Stimulated activated CD4-positive, alpha-beta T cell treated with anti-CD3 and anti-CD28 coated beads, Interleukin-15, amount 100 ng/mL, for 24 hours (primary cell): ENCODE data around the gene USP15.
A peak's percentile ranks its signal among the peaks of the same experiment; 100 is the strongest.

Source experiments
- DNase-seq: peaks from one replicate; pipeline ENCODE4 v3.0.0-alpha.2; 2020

Gene USP15

DNA sequence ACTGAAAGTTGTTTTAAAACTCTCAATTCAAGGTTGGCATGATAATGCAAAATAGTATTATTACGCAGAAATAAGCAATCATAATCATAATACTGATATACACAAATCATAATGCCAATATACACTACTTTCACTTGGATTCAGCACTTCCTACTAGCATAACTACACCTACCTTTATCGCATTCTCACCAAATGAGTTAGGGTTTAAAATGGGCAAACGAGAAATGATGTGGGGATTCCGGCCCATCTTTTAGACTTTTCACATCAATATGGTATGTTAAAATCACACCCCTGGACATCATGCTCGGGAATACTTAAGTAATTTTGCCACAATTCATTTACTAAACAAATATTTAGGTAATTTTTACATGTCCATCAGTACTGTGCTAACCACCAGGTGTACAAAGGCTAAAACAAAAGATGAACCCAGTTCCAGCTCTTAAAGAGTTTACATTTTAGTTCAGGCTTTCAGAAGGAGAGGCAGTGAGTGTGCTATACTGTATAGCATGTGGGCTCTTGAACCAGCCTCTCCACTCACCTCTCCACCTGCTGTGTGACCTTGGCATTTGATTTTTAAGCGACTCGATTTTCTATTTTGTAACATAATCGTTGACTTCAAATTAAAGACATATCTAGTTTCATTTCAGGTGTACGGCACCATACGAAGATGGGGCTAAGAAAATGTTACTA lies 1.1 kb upstream of the USP15 start:
- no peak for DNase-seq

DNA sequence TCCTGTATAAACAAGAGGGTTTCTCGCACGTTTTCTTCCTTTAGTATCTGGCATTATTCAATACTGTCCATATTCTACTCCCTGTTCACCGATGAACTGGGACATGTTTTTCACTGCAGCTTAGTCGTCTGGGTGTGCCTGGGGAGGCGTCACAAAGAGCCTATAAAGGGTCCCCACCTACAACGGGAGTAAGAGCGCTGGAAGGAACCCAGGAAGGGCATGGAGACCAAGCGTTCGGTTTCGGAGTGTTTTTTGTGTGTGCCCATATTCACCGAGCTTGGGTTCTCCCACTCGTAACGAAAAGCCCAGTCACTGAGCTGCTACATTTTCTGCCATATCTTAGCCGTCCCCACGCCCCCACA lies 592 bp upstream of the USP15 start:
- no peak for DNase-seq

DNA sequence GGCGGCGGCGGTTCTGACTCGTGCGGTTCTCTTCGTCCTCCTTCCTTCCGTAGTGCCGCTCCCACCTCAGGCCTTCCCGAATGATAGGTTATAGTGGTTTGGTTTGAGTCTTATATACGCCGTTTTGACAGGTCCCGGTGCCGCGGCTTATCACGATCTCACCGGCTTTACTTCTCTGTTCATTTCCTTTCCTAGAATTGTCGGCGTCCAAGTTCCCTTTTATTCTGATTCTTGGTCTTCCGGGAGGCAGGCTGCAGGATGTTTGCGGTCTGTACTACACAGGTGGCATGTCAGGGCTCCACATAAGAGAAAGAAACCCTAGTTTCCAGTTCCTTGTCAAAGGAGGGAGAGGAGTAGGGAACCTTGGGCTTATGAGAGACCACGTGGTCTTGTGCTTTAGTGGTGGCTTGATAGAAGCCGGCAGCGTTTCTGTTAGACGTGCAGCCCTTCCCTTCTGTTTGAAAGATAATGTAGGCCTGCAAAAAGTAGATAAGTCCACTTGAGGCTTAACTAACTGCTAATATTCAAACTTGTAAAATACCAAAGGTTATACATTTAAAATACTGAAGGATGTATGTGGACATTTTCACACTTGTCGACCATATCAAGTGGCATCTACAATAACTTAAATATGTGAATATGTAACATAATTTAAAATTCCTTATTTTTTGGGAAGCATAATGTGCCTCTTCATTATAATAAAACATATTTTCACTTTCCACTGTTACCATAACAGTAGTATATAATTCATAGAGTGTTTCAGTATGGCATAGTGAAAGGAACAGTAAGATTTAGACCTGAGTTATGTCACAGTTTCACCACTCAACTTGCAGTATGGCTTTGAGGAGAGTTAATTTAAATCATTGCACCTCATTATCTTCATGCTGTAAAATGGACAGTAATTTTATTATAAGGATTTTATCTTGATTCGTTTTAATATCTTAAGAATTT lies 804 bp downstream of the USP15 start:
- peak; percentile 56 for DNase-seq

DNA sequence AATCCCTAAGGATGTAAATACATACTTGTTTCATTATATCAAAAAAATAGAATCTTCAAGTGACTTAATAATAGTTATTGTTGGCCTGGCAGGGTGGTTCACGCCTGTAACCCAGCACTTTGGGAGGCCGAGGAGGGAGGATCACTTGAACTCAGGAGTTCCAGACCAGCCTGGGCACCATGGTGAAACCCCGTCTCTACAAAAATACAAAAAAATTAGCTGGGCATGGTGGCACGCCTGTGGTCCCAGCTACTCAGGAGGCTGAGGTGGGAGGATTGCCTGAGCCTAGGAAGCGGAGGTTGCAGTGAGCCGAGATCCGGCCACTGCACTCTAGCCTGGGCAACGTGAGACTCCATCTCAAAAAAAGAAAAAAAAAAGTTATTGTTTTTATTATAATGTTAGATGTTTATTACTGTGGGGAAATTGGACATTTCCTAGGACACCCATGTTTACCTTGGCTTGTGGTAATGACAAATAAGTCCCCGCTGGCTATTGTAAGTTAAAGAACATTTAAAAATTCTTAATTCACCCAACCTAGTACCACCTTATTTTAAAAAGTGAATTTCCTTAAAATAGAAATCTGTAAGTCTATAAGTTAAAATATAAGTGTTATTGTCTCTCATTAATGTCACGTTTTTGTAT lies 1.8 kb downstream of the USP15 start:
- no peak for DNase-seq

GRCh38 chr12:62263232-62263631 lies 3.0 kb downstream of the USP15 start:
- DNase-seq: no peak

DNA sequence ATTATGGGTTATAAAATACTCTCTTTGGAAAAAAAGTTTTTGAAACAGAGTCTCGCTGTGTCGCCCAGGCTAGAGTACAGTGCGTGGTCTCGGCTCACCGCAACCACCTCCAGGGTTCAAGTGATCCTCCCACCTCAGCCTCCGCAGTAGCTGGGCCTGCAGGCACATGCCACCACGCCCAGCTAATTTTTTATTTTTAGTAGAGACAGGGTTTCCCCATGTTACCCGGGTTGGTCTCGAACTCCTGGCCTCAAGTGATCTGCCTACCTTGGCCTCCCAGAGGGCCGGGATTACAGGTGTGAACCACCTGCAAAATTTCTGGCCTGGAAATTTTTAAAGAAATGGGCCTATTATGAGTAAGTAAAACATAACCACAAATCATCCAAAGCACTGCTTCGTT lies 3.8 kb downstream of the USP15 start:
- peak; percentile 22 for DNase-seq

DNA sequence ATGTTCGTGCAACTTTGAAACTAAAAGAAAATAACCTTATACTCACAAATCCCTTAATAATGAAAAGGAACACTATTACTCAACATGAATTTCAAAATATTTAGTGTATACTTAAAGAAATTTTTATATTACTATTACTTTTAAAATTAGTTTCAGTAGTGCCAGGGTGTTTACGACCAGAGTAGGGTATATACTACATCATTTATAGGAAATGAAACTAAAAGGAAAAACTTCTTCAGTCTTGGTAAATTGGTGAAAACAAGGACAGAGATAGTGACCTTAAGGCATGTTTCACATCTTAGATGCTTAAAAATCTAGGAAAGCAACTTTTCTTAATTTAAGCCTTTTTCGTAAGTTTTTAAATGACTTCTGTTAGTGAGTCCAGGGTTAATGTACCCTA lies 4.5 kb downstream of the USP15 start:
- DNase-seq: no peak

DNA sequence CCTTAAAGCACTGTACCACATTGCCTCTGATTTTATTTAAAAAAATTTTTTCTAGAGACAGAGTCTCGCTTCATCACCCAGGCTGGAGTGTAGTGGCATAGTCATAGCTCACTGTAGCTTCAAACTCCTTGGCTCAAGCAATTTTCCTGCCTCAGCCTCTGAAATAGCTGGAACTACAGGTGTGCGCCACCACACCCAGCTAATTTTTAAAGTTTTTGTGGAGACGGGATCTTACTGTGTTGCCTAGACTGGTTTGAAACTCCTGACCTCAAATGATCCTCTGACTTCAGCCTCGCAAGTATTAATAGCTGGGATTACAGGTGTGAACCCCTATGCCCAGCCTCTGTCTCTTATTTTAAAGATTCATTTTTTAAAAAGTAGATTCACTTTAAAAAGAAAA lies 5.3 kb downstream of the USP15 start:
- DNase-seq: no peak

- no peak for DNase-seq
These were observed 6.8 kb downstream of the USP15 start for GRCh38 chr12:62267026-62267425.

DNA sequence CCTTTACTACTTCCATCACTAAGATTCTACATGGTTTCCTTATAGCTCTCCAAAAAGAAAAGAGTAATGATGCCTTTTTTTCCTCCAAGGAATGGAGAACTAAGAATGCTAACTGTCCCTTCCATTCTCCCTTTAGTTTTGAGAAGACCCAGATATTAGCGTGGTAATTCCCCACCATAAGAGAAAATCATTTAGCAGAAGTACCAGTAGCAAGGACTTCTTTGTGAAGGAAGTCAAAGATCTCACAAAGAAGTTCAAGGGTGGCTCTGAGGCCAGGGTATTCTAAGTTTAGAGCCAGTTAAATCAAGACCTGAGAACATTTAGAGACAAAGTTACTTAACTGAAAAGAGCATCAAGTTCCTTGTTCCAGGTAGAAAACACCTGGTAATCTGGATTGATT lies 7.3 kb downstream of the USP15 start:
- DNase-seq: no peak

GRCh38 chr12:62268956-62269355 lies 8.8 kb downstream of the USP15 start:
- no peak for DNase-seq

- no peak for DNase-seq
These were observed 9.4 kb downstream of the USP15 start for GRCh38 chr12:62269464-62270228.

DNA sequence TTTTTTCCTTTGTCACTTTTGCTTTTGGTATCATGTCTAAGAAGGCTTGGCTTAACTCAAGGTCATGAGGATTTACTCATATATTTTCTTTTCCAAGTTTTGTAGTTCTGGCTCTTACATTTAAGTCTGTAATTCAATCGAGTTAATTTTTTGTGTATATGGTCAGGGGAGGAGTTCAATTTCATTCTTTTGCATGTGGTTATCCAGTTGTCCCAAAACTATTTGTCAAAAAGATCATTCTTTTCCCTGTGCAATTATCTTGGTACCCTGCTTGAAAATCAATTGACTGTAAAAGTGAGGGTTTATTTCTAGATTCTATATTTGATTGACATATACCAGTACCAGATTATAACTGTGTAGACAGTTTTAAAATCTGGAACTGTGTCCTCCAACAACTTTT lies 10.2 kb downstream of the USP15 start:
- no peak for DNase-seq

- DNase-seq: no peak
These were observed 10.7 kb downstream of the USP15 start for GRCh38 chr12:62270872-62271271.

- no peak for DNase-seq
These were observed 12.8 kb downstream of the USP15 start for GRCh38 chr12:62272936-62273552.

DNA sequence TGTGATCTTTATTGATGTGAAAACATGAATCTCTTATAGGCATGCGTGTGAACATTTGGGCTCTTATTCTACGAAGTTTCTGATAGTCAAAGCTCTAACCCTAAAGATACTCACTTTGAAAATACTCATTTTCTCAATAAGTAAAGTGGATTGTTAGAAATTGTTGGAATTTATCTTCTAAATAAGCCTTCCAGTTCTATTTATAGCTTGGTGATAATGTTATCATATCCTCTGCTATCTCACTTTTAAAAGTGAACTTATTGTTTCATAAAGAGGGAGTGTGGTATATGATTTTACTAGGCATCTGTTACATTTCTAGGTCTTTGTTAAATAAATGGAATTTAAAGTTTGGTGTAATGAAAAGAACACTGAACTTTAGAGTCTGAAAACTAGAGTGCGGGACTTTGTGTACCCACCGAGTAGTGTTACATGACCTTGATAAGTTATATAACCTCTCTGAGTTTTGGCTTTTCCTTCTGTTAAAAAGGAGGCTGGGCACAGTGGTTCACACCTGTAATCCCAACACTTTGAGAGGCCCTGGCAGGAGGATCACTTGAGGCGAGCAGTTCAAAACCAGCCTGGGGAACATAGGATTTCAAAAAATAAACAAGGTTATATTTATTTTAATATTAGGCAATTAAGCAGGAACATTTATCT lies 13.6 kb downstream of the USP15 start:
- DNase-seq: no peak

DNA sequence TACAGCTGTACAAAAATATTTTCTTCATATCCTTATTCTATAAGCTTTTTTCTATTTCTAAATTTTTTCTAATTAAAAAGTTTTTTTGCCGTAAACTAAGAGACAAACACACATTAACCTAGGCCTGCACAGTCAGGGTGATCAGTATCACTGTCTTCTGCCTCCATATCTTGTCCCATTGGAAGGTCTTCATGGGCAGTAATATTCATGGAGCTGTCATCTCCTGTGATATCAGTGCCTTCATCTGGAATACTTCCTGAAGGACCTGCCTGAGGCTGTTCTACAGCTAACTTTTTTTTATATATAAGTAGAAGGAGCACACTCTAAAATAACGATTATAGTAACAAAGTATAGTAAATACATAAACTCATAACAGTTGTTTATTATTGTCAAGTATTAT lies 17.8 kb downstream of the USP15 start:
- DNase-seq: no peak

DNA sequence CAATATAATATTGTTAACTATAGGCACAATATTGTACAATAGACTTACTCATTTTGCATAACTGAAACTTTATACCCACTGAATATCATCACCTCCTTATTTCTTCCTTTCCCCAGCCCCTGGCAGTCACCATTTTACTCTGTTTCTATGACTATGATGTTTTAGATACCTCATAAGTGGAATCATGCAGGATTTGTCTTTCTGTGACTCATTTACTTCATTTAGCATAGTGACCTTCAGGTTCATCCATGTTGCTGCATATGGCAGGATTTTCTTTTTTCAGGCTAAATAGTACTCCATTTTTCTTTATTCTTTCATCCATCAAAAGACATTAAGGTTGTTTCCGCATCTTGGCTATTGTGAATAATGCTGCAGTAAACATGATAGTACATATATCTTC lies 18.9 kb downstream of the USP15 start:
- DNase-seq: no peak

DNA sequence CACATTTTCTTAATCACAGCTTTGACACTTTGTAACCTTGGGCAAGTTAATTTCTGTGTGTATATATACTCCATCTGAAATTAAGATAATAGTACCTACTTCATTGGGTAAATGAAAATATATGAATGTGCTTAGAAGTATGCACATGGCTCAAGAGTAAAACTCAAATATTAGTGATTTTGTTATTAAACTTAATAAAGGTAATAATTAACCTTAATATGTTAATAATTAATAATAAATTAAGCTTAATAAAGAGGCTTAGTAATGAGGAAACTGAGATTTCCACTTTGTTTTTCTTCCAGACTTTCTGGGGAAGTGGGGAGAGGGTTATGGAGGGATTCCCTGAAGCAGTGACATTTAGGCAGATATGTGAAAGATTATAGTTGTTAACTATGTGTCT lies 19.8 kb downstream of the USP15 start:
- no peak for DNase-seq

GRCh38 chr12:62282057-62282774 lies 22.0 kb downstream of the USP15 start:
- no peak for DNase-seq

DNA sequence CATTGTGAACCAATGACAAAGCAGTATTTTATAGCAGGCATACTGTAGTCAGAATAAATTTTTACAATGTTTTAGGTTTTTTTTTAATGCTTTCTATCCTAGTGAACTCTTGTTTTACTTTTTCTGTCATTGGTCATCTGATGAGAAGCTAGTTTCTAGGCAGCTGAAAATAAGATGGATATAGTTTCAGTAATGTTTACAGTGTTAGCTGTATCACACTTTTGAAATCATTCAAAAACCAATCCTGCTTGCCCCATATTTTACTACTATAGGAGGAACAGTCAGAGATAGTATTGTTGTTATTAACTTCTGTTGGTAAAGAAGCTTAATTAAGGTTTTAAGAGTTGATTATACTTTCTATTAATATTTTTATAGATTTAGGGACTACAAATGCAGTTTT lies 24.5 kb downstream of the USP15 start:
- no peak for DNase-seq
